SU-DHL-6 (cell line): ENCODE measurements around the gene KCNF1.

Source experiments
- H2AFZ ChIP-seq: fragments of 200-600 bp; sonication (generic); 2 replicates; pipeline ENCODE4 v1.6.1; 2014; ENCODE audit warnings: low read depth, mild to moderate bottlenecking, moderate library complexity, mixed read lengths, antibody characterized with exemption, low read length; ENCODE audit not compliant: severe bottlenecking
- H3F3A ChIP-seq: fragments of 200-600 bp; shearing (Covaris generic); 2 replicates; pipeline ENCODE4 v1.6.0; 2016; ENCODE audit warnings: antibody characterized with exemption, mild to moderate bottlenecking; ENCODE audit not compliant: insufficient read depth
- H3K27ac ChIP-seq: fragments of 200-600 bp; sonication (generic); 2 replicates; pipeline ENCODE4 v1.5.1; 2016; ENCODE audit warnings: low read depth, mild to moderate bottlenecking, low read length, moderate library complexity, mixed read lengths
- H3K27me3 ChIP-seq: fragments of 200-600 bp; sonication (generic), shearing (Covaris generic); 2 replicates; pipeline ENCODE4 v1.6.0; 2014; ENCODE audit warnings: mild to moderate bottlenecking, low read length
- H3K36me3 ChIP-seq: fragments of 200-600 bp; sonication (generic); 2 replicates; pipeline ENCODE4 v1.6.1; 2014; ENCODE audit warnings: mild to moderate bottlenecking, low read length, mixed read lengths
- H3K4me2 ChIP-seq: fragments of 300-600, 200-600 bp; shearing (Covaris generic), sonication (generic); 2 replicates; pipeline ENCODE4 v1.6.0; 2014; ENCODE audit warnings: low read length, low read depth, mild to moderate bottlenecking; ENCODE audit not compliant: poor library complexity, severe bottlenecking
- H3K4me3 ChIP-seq: fragments of 200-600 bp; sonication (generic); 2 replicates; pipeline ENCODE4 v1.5.1; 2014; ENCODE audit warnings: antibody characterized with exemption, low read length, mild to moderate bottlenecking, mixed read lengths; ENCODE audit not compliant: insufficient read depth, poor library complexity, severe bottlenecking
- H3K79me2 ChIP-seq: fragments of 200-600 bp; sonication (generic); 2 replicates; pipeline ENCODE4 v1.6.1; 2014; ENCODE audit warnings: mild to moderate bottlenecking, low read length, moderate library complexity; ENCODE audit not compliant: insufficient read depth
- H3K9ac ChIP-seq: fragments of 200-600 bp; sonication (generic); 2 replicates; pipeline ENCODE4 v1.7.0; 2014; ENCODE audit warnings: mild to moderate bottlenecking, low read length
- H3K9me2 ChIP-seq: fragments of 200-600 bp; sonication (generic); replicated peaks from 2 replicates; pipeline ENCODE4 v1.6.1; 2014; ENCODE audit warnings: low read length; ENCODE audit not compliant: insufficient read depth
- H3K9me3 ChIP-seq: fragments of 200-600 bp; sonication (generic); 2 replicates; pipeline ENCODE4 v1.6.1; 2014; ENCODE audit warnings: low read length, mixed read lengths; ENCODE audit not compliant: insufficient read depth
- H4K20me1 ChIP-seq: fragments of 200-600 bp; sonication (generic); 2 replicates; pipeline ENCODE4 v1.6.1; 2014; ENCODE audit warnings: low read depth, mild to moderate bottlenecking, antibody characterized with exemption, low read length, moderate library complexity, mixed read lengths
- CTCF ChIP-seq: fragments of 200-600 bp; sonication (generic); IDR thresholded peaks from one replicate; pipeline ENCODE4 v1.5.1; 2017; ENCODE audit warnings: antibody characterized with exemption, mild to moderate bottlenecking, low read length, moderate library complexity; ENCODE audit not compliant: insufficient read depth, poor library complexity, severe bottlenecking
- EZH2phosphoT487 ChIP-seq: fragments of 200-600 bp; sonication (generic), shearing (Covaris generic); conservative IDR thresholded peaks from 2 replicates; pipeline ENCODE4 v1.6.1; 2018; ENCODE audit warnings: mild to moderate bottlenecking, antibody characterized with exemption, low read length, moderate library complexity, mixed read lengths

KCNF1 gene, protein sequence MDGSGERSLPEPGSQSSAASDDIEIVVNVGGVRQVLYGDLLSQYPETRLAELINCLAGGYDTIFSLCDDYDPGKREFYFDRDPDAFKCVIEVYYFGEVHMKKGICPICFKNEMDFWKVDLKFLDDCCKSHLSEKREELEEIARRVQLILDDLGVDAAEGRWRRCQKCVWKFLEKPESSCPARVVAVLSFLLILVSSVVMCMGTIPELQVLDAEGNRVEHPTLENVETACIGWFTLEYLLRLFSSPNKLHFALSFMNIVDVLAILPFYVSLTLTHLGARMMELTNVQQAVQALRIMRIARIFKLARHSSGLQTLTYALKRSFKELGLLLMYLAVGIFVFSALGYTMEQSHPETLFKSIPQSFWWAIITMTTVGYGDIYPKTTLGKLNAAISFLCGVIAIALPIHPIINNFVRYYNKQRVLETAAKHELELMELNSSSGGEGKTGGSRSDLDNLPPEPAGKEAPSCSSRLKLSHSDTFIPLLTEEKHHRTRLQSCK

DNA sequence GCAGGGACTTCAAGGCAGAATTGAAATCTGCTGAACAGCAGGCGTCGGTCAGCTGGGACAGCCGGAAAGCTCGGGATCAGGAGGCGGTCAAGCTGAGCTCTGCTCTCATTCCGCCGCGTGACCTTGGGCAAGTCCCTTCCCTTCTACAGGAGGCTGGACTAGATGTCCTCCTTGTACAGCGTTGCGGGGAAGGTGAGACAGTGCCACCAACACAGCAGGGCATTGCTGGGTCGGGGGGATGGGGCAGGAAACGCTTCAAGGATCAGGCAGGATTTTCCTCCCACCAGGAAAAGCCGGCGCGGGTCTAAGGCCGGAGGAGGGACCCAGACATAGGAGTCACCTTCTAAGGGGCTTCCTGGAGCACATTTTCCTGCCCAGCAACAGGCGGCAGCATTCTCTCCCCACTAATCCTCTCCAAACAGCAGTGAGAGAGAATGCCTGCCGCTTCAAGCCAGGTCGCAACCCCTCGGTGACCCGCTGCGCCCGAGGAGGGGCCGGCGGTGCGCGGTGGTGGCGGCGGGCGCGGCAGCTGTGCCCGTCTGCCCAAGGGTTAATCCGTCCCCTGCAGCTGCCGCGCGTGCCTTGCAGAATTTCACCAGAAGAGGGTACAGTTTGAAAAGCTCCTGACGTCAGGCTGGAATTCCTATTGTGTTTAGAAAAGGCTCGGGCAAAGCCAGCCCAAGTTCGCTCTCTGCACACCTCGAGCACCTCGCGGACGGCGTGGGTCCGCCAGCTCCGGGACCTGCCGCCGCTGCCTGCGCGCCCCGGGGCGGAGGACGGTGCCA is at the start of gene KCNF1:
KCNF1 (plus strand) TSS at position 644 of the 785 bp plus-strand sequence. CDS start 493 bp downstream, outside the sequence.
- no peaks in the 10 kb centered on the region for H3K36me3 ChIP-seq
- no peak for TF ChIP-seq CTCF
- TF ChIP-seq EZH2phosphoT487, result no peak
- H3F3A ChIP-seq, result no peaks in the 10 kb centered on the region
- no peaks in the 10 kb centered on the region for H4K20me1 ChIP-seq
- no peaks in the 10 kb centered on the region for H3K9me2 ChIP-seq
- no peaks in the 10 kb centered on the region for H3K27me3 ChIP-seq
- no peaks in the 10 kb centered on the region for H3K9me3 ChIP-seq
- no peak within 1 kb of the TSS for H2AFZ ChIP-seq
- H3K27ac ChIP-seq, result no peak within 1 kb of the TSS
- H3K4me3 ChIP-seq, result no peak within 1 kb of the TSS
- H3K4me2 ChIP-seq, result no peak within 1 kb of the TSS
- no peaks in the 10 kb centered on the region for H3K79me2 ChIP-seq
- no peak within 1 kb of the TSS for H3K9ac ChIP-seq

- Histone ChIP-seq H3K27me3 (no peaks in the 10 kb centered on the region), H3K9me3 (no peaks in the 10 kb centered on the region), H3K9me2 (no peaks in the 10 kb centered on the region), H3K4me3 (no peak overlapping the region), H3F3A (no peaks in the 10 kb centered on the region), H3K27ac (no peak overlapping the region), H2AFZ (no peak overlapping the region), H3K36me3 (no peaks in the 10 kb centered on the region), H3K79me2 (no peaks in the 10 kb centered on the region), H4K20me1 (no peaks in the 10 kb centered on the region), H3K9ac (no peak overlapping the region), H3K4me2 (no peak overlapping the region)
- TF ChIP-seq EZH2phosphoT487 (no peak), CTCF (no peak)
These were observed 49.4 kb upstream of the KCNF1 start for GRCh38 chr2:10862330-10862729.

DNA sequence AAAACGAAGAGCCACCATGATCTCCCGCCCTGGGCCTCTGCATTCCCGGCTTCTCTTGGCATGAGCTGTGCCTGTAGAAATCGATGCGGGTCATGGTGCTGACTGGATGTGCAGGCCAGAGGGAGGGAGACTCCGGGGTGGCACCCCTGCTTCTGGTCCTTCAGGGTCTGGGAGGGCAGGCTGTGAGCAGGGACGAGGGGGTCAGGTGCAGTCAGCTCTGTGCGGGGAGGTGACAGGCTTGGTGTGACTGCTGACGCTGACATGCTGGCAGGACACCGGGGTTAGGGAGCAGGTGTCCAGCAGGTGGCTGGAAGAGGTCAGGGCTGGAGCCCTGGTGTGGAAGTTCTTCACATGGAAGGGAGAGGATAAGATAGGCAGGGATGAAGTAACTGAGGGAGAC is 48.7 kb upstream of the KCNF1 start:
- Histone ChIP-seq H2AFZ (no peak overlapping the region), H3K9ac (no peak overlapping the region), H3K27ac (no peak overlapping the region), H3K9me3 (no peaks in the 10 kb centered on the region), H3K4me3 (no peak overlapping the region), H3K4me2 (no peak overlapping the region), H3K79me2 (no peaks in the 10 kb centered on the region), H3K9me2 (no peaks in the 10 kb centered on the region), H3K27me3 (no peaks in the 10 kb centered on the region), H4K20me1 (no peaks in the 10 kb centered on the region), H3F3A (no peaks in the 10 kb centered on the region), H3K36me3 (no peaks in the 10 kb centered on the region)
- TF ChIP-seq CTCF (no peak), EZH2phosphoT487 (no peak)
